ENCODE results near the gene IFNL3. TPM values are rescaled to one million over a fixed set of nuclear protein-coding genes. Genes with fewer than 3 reads are reported as not detected.

IFNL3 gene
- total RNA-seq, 1 experiment from 2014 or later: not detected

DNA sequence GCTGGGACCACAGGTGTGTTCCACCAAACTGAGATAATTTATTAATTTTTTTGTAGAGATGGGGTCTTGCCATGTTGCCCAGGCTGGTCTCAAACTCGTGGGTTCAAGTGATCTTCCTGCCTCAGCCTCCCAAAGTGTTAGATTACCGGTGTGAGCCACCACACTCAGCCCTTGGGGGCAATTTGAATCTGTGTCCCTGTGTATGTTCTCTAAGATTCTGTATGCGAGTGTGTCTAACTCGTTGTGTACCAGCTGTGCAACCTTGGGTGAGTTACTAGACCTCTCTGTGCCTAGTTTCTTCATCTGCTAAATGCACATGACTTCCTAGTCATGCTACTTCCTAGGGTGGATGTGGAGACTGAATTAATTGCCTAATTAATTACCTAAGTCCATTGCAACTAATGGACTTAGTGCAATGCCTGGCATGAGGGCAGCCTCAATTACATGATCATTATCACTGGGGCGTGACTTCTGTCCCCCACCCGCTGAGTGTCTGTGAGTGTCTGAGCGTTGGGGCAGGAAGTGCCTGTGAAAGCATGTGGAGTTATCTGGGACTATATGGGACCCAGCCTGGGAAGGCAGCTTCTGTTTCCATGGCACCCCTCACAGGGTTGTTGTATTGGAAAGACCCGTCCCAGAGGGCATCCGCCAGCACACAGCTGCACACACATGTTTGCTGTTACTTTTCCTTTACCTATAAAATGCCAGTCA lies 49.8 kb downstream of the IFNL3 start:
- DNase-seq (ENCODE audit: low read depth): peak; percentile 20

DNA sequence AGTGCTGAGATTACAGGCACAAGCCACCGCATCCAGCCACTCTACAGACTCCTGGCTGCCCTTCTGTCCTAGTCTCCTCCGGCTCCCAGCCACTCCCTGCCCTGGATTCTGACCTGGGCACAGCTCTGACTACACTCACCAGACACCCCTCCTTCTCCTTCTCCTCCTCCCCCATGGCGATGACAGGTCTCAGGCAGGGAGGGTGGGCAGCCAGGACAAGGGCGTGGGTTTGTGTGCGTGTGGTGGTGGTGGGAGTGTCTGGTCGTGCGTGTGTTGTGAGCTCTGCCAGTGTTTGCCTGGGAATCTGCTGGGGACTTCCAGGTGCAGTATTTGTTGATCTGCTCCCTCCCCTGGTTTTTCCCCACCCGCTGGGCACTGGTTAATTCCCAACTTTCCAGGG lies 51.0 kb downstream of the IFNL3 start:
- DNase-seq (ENCODE audit: low read depth): no peak

Other genes with a start within 250 kb of the IFNL3 start
- not detected in 2 replicates for gene FBXO27, start 212.5 kb downstream of the IFNL3 start, total RNA-seq (2014; rRNA removed; shearing (Covaris generic))
- gene ACP7, start 160.6 kb downstream of the IFNL3 start, total RNA-seq (2014; rRNA removed; shearing (Covaris generic)): 4.0 and 6.4 TPM in 2 replicates
- gene PAK4, start 119.2 kb downstream of the IFNL3 start, total RNA-seq (2014; rRNA removed; shearing (Covaris generic)): 8.0 and 13.0 TPM in 2 replicates
- gene NCCRP1, start 48.0 kb downstream of the IFNL3 start, total RNA-seq (2014; rRNA removed; shearing (Covaris generic)): 0.10 TPM in 1 of 2 replicates, not detected in the other
- not detected in 2 replicates for gene SYCN, start 40.7 kb downstream of the IFNL3 start, total RNA-seq (2014; rRNA removed; shearing (Covaris generic))
- 0.13 TPM in 1 of 2 replicates, not detected in the other for gene IFNL4, start 3.9 kb upstream of the IFNL3 start, total RNA-seq (2014; rRNA removed; shearing (Covaris generic))
- not detected in 2 replicates for gene IFNL2, start 23.4 kb upstream of the IFNL3 start, total RNA-seq (2014; rRNA removed; shearing (Covaris generic))
- not detected in 2 replicates for gene IFNL1, start 51.4 kb upstream of the IFNL3 start, total RNA-seq (2014; rRNA removed; shearing (Covaris generic))
- 1.3 and 4.0 TPM in 2 replicates for gene LRFN1, start 75.9 kb upstream of the IFNL3 start, total RNA-seq (2014; rRNA removed; shearing (Covaris generic))
- gene GMFG, start 91.0 kb upstream of the IFNL3 start, total RNA-seq (2014; rRNA removed; shearing (Covaris generic)): 3.6 and 3.8 TPM in 2 replicates
- 75.1 and 129 TPM in 2 replicates for gene SAMD4B, start 97.4 kb upstream of the IFNL3 start, total RNA-seq (2014; rRNA removed; shearing (Covaris generic))
- gene PAF1, start 146.1 kb upstream of the IFNL3 start, total RNA-seq (2014; rRNA removed; shearing (Covaris generic)): 47.3 and 56.1 TPM in 2 replicates
- 24.6 and 47.3 TPM in 2 replicates for gene MED29, start 146.4 kb upstream of the IFNL3 start, total RNA-seq (2014; rRNA removed; shearing (Covaris generic))
- 1.3 and 2.8 TPM in 2 replicates for gene ZFP36, start 161.8 kb upstream of the IFNL3 start, total RNA-seq (2014; rRNA removed; shearing (Covaris generic))
- 14.0 and 16.5 TPM in 2 replicates for gene PLEKHG2, start 167.7 kb upstream of the IFNL3 start, total RNA-seq (2014; rRNA removed; shearing (Covaris generic))
- gene RPS16, start 190.9 kb upstream of the IFNL3 start, total RNA-seq (2014; rRNA removed; shearing (Covaris generic)): 222 and 315 TPM in 2 replicates
- 86.2 and 91.6 TPM in 2 replicates for gene SUPT5H, start 200.6 kb upstream of the IFNL3 start, total RNA-seq (2014; rRNA removed; shearing (Covaris generic))
- 158 and 199 TPM in 2 replicates for gene TIMM50, start 235.8 kb upstream of the IFNL3 start, total RNA-seq (2014; rRNA removed; shearing (Covaris generic))

Measured in HT1080 (cell line).